ENCODE measurements around the gene COPB2.

GRCh38 chr3:139326131-139326530, 63.3 kb downstream of the COPB2 start:
- TF ChIP-seq CTCF (conservative IDR thresholded peaks at IDR 0.05; ENCODE audit: low read length) (no peak), EZH2phosphoT487 (IDR thresholded peaks at IDR 0.05; ENCODE audit: borderline replicate concordance) (no peak)

All from Loucy (cell line).